ENCODE measurements around the gene CGB1. TPM values are rescaled to one million over a fixed set of nuclear protein-coding genes. Genes with fewer than 3 reads are reported as not detected.
A peak's percentile ranks its signal among the peaks of the same experiment; 100 is the strongest.

CGB1 gene
- polyA plus RNA-seq, 3 donors, result not detected

DNA sequence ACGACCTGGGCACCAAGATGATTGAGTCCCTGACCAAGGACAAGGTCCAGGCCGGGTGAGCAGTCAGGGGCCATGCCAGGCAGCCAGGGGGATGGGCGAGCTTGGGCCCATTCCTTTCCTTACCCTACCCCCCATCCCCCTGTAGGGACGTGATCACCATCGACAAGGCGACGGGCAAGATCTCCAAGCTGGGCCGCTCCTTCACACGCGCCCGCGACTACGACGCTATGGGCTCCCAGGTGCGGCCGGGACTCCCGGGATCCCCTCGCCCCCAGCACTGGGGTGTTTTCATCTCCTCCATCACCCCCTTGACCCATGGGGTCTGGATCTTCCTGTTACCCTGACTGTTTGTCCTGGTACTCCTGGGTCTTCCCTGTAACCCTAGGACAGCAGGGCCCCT lies 26.9 kb downstream of the CGB1 start:
- no peak for DNase-seq (ENCODE audit: extremely low read depth in 1 of 11, low read depth in 9 of 11, low spot score in 4 of 11)

DNA sequence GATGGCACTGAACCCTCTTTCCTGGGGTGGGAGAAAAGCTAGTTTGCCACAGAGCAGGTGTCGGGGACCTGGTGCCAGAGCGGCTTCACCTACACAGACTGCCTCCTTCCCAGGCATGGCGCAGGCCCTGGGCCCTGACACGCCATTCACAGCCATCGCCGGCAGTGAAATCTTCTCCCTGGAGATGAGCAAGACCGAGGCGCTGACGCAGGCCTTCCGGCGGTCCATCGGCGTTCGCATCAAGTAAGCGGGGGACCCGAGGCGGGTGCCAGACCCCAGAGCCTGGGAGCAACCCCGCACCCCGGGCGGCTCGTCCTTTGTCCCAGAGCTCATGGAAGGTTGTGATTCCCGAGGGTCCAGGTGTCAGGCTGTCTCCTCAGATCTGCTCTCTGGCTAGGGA lies 29.8 kb downstream of the CGB1 start:
- DNase-seq (ENCODE audit: extremely low read depth in 1 of 11, low read depth in 9 of 11, low spot score in 4 of 11), result no peak

DNA sequence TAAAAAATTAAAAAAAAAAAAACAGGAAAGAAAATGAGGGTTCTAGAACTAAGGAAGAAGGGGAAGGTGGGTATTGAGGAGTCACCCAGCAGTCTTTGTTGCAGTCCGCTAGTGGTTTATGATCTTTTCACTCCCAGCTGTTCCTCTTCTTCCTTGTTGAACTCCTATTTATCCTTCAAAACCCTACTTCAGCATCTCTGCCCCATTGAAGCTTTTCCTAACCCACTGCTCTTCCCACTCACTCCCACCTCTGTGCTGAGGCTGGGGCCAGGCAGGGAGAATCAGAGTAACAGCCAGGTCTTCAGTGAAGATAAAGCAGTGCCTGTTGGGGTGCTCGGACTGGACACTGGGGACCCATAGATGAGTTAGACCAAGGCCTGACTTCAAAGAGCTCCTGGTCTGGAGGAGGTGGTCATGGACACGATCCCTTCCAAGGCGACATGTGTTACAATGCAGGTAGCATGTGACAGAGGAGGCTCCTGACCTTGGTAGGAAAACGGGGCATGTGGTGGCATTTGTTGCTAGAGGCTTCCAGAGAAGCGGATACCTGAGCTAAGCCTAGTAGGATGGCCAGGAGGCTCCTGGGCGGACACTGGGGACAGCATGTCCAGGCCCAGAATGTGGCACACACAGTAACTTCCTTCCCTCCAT lies 31.6 kb downstream of the CGB1 start:
- DNase-seq (ENCODE audit: extremely low read depth in 1 of 11, low read depth in 9 of 11, low spot score in 4 of 11), result no peak

DNA sequence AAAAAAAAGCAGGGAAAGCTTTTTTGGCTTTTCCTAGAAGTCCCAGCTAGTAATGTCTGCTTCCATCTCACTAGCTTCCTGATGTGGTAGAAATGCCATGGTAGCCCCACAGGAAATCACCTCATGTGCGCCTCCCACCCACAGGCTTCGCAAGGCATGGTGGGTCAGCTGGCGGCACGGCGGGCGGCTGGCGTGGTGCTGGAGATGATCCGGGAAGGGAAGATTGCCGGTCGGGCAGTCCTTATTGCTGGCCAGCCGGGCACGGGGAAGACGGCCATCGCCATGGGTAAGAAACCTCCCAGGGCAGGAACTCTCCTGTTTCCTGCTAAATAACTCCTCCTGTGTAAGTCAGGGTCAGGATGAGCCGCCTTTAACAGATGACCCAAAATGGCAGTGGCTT lies 32.6 kb downstream of the CGB1 start:
- DNase-seq (ENCODE audit: extremely low read depth in 1 of 11, low read depth in 9 of 11, low spot score in 4 of 11), result no peak

DNA sequence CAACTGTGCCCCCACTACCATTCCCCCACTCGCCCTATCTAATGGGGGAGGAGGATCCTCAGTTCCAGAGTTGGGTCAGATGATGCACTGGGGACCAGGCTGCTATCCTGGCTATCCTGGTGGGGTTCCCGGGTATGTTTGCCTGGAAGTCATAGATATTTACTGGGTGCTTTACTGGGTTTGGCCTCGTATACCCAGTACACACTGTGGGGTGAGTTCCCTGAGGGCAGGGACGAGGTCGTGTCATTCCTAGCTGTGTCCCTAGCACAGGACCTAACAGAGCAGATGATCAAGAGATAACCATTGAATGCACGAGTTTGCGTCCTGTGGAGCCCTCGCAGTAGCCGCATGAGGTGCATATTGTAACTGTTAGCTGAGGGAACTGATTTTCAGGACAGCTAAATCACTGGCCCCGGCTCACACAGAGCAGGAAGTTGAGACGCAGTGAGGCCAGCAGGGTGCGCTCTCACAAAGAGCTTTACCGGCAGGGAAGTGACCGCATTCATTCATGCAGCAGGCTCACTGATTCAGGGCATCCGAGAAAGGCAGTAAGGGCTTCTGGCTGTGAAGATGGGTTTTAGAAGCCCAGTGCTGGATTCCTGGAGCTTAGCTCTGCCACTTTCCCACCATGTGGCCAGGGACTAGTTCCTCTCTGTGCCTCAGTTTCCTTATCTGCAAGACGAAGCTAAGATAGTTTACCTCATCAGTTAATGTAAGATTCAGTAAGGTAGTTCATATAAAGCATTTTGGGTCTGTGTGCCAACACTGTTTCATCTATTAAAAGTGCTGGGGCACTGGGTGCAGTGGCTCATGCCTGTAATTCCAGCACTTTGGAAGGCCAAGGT lies 37.0 kb downstream of the CGB1 start:
- peak in 1 of 11 donors; percentile 52 for DNase-seq (ENCODE audit: extremely low read depth in 1 of 11, low read depth in 9 of 11, low spot score in 4 of 11)

DNA sequence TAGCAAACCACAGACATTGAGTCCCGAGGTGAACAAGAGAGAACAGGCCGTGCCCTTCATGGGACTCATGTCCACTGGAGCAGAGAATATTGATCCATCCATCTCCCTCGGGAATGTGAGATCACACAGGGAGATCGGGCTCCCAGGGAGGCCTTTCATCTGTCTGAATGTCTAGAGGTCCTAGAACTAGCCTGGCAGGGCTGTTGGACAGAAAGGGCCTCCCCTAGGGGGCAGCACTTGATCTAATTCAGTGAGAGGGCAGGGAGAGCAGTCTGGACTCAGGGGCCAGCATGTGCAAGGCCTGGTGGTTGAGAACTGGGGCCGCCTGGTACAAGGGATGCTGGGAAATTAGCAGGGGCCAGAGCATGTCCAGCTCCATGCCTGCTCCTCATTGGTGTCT lies 38.7 kb downstream of the CGB1 start:
- no peak for DNase-seq (ENCODE audit: extremely low read depth in 1 of 11, low read depth in 9 of 11, low spot score in 4 of 11)

DNA sequence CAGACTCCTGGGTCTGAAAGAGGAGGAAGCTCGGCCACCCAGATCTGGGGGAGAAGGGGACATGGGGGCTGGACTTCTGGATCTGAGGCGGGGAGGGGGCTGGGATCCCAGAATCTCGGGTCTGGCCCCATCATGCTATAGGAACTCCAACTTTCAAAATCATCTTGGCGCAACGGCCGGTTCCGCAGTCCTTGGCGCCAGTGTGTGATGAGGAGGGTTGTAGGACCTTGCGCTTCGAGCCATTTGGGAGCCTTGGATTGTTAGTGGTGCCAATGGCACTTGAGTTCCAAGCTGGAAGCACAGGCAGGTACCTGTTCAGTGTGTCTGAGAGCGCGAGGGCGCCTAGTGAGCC lies 42.7 kb downstream of the CGB1 start:
- DNase-seq (ENCODE audit: extremely low read depth in 1 of 11, low read depth in 9 of 11, low spot score in 4 of 11), result no peak

DNA sequence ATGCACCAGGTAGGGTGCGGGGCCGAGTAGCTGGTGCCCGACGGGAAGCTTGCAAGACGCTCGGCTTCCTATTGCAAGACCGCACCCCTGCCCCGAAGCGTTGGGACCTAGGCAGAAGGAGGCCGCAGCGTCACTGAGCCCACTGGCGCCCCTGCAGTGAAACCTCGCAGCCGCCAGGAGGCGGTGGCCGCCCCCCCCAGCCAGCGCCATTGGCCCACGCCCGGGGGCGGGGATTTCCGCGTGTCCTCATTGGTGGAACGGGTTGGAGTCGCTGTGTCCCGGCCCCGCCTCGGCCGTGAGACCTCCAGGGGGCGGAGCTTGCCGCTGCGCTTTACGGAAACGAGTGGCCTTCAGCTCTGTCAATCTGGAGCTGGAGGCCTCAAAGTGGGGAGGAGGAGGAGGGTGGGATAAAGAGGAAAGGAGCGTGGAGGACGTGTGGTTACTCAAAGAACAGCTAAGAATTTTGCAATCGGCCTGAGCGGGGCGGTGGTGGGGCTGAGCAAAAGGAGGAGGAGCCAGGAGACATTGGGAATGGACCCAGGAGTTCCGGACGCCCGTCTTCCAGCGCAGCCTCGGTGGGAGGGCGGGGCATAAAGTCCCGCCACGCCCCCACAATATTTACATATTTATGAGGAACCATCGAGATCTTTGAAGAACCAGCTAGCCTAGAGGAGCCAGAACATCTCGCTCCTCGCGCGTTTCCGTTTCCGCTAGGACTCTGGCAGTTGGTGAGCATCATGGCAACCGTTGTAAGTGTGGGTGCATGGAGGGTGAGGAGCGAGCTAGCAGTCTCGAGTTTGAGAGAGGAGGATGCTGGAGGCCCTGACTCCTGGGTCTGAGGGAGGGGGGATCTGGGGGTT lies 43.3 kb downstream of the CGB1 start, which contains the start of the genes GYS1 and RUVBL2:
Gene GYS1 (minus strand): TSS at position 135 of the 860 bp plus-strand sequence. CDS start 197 bp downstream, outside the sequence.
Gene RUVBL2 (plus strand): TSS at position 713 of the 860 bp plus-strand sequence. CDS start 25 bp downstream, at position 738.
- DNase-seq (ENCODE audit: extremely low read depth in 1 of 11, low read depth in 9 of 11, low spot score in 4 of 11), result peak; percentile 99 to 100 (median 99)

DNA sequence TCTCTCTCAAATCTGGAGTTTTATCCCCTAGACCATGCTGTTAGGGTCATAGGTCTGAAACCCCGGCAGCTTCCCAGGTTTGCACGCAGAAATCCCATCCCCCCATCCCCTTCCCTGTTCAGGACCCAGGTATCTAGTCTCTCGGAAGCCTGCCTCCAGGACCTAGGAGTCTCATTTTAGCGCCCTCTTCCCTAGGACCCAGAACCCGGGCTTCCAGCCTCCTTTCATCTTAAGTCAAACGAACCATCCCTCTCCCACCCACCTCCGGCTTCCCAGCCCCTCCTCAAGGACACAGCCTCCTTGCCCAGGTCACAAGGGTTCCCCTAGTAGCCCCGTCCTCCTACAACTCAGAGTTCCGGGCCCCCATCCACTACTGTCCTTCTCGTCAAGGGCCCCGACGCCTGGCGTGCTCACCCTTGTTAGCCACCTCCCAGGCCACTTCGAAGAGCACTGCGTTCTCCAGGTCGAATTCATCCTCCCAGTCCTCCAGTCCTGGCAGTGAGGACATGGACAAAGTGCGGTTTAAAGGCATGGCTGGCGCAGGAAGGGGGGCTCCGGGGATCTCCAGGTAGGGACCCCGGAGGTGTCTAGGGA lies 44.0 kb downstream of the CGB1 start:
- peak in 1 of 11 donors; percentile 31 for DNase-seq (ENCODE audit: extremely low read depth in 1 of 11, low read depth in 9 of 11, low spot score in 4 of 11)

DNA sequence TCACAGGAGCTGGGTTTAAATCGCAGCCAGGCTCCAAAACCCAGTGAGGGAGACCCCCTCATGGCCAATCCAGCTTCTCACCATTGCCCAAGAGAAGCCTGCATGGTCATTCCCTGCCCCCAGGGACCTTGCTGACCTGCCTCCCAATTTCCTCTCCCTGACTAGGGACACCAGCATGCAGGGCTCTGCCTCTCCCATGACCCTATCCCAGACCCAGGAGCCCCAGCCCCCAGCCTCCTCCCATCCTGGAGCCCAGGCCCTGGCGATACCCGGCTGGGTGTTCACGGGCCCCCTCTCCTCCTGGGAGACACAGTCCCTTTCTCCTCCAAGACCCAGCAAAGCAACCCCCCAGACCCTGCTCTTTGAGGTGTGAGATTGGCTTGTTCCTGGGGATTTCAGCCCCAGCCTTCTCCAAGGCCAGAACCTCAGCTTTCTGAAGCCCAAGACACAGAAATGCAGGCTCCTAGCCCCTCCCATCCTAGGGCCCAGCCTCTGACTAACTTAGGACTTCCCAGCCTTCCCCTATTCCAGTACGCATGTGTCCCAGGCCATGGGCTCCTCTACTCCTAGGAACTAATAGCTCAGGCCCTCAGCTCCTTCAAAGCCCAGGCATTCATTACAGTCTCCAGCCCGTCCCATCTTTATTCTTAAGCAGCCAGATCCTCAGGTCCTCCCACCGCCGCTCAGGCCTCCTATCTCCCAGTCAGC lies 44.7 kb downstream of the CGB1 start:
- peak in 5 of 11 donors; percentile 25 to 56 (median 48) for DNase-seq (ENCODE audit: extremely low read depth in 1 of 11, low read depth in 9 of 11, low spot score in 4 of 11)

DNA sequence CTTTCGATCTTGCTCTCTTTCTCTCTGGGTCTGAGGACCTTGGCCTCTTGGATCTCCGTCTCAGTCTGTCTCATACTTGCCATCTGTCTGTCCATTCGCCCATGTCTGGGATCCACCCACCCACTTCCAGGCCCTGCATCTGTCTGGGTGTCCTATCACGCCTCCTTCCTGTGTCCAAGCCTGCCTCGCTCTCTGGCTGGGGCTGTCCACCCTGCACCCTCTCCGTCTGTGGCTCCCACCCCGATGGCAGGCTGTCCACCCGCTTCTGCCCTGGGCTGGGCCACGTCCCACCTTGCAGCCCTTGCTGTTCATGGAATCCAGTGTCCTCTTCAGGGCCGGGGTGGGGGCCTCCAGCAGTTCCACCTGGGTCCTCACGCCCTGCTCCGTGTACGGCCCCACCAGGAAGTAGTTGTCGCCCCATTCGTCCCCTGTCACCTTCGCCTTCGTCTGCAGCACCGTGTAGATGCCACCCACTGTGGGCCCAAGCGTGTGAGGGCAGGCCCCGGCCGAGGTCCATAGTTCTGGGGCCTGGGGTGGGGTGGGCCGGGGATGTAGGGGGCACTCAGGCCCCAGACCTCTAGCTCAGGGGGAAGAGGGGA lies 45.6 kb downstream of the CGB1 start:
- DNase-seq (ENCODE audit: extremely low read depth in 1 of 11, low read depth in 9 of 11, low spot score in 4 of 11), result no peak

DNA sequence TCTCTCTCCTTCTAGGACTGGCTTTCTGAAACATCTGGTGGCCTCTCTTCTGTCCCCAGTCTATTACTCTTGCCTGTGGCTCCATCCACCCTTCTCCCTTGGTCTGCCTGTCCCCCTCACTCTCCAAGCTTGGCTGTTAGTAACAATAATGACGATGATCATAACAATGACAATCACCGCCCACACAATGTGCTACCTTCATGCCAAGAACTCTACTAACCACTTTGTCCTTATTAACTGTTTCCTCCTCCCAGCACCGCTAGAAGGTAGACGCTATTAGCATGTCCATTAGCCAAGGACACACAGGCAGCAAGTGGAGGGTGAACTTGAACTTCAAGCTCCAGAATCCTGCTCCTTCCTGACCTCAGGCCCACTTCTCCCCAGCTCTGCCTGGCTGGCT lies 46.3 kb downstream of the CGB1 start:
- no peak for DNase-seq (ENCODE audit: extremely low read depth in 1 of 11, low read depth in 9 of 11, low spot score in 4 of 11)

DNA sequence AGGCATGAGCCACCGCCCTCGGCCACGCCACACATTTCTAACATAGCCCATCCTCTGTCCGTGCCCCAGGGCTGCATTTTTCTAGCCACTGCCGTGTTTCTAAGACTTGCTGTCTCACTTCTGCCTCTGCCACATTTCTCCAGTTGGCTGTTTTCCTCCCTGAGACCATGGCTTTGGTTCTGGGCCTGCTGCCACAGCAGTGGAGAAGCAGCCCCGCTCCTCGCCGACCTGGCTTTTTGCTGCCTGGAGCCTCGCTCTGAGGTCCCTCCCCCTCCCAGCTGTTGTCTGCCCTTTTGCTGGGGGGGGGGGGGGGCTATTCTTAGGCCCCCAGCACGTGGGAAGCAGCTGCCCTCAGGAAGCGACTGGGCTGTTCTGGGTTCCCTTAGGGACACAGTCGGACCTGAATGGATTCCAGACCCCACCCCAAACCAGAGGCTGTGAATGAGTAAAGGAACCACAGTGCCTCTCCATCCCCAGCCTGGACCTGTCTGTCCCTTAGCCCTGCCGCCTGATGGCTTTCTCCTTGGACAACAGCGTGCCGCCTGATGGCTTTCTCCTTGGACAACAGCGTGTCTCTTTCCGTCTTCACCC lies 46.9 kb downstream of the CGB1 start:
- no peak for DNase-seq (ENCODE audit: extremely low read depth in 1 of 11, low read depth in 9 of 11, low spot score in 4 of 11)

DNA sequence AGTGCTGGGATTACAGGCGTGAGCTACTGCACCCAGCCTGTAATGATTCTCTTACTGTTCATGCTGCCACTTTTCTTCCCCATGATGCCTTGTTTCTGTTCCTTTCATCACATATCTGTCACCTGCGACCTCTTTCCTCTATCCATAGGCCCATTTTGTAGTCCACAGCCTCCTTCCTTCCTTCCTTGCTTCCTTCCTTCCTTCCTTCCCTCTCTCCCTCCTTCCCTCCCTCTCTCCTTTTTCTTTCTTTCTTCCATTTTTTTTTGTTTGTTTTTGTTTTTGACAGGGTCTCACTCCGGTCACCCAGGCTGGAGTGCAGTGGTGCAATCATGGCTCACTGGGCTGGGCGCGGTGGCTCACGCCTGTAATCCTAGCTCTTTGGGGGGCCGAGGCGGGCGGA lies 47.8 kb downstream of the CGB1 start:
- no peak for DNase-seq (ENCODE audit: extremely low read depth in 1 of 11, low read depth in 9 of 11, low spot score in 4 of 11)

DNA sequence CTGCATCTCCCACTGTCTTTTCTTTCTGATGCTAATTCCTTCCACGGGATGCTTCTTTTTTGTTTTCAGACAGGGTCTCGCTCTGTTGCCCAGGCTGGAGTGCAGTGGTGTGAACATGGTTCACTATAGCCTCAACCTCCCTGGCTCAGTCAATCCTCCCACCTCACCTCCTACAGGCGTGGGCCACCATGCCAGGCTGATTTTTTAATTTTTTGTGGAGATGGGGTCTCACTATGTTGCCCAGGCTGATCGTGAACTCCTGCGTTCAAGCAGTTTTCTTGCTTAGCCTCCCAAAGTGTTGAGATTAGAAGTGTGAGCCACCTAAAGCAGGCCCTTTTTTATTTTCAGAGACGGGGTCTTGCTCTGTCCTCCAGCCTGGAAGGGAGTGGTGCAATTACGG lies 48.4 kb downstream of the CGB1 start:
- DNase-seq (ENCODE audit: extremely low read depth in 1 of 11, low read depth in 9 of 11, low spot score in 4 of 11), result no peak

DNA sequence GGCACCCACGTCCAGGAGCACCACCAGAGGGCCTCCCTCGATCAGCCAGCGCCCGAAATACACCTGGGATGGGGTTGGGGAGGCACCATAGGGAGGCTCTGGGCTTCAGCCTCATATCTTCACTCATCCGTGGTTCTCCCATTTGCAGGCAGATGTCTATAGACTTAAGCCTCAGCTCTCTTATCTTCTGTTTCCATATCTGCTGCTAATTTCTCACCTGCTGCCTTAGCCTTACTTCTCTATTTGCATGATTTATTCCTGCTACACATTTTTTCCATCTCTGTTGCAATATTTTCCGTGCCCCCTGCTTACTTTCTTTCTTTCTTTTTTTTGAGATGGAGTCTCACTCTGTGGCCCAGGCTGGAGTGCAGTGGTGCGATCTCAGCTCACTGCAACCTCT lies 49.4 kb downstream of the CGB1 start:
- no peak for DNase-seq (ENCODE audit: extremely low read depth in 1 of 11, low read depth in 9 of 11, low spot score in 4 of 11)

DNA sequence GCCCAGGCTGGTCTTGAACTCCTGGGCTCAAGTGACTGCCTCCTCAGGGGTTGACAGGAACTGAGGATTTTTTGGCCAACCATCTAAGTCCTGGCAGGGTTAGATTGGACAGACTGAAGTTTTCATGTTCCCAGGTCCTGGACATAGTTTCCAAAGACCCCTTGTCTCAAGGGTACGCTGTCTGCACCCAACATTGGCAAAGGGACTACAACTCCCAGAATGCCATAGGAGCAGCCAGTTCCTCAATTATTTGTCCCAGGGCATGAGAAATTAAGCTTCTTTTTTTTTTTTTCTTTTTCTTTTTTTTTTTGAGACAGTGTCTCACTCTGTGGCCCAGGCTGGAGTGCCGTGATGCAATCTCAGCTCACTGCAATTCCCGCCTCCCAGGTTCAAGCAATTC lies 50.5 kb downstream of the CGB1 start:
- no peak for DNase-seq (ENCODE audit: extremely low read depth in 1 of 11, low read depth in 9 of 11, low spot score in 4 of 11)

DNA sequence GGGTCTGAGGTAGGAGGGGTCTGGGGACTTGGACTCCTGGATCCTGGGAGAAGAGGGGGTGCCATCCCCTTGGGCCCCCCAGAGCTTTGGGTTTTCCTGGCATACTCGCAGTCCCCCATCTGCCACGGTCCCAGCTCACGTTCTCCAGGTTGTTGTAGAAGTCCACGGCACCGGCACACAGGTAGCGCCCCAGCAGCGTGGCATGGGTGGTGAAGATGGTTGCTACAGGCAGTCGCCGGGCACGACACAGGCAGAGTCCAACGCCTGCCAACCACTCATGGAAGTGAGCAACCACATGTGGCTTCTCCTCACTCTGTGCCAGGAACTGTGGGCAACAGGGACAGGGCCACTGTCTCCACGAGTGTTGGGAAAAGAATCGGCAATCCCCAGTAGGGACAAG lies 51.0 kb downstream of the CGB1 start:
- no peak for DNase-seq (ENCODE audit: extremely low read depth in 1 of 11, low read depth in 9 of 11, low spot score in 4 of 11)

All from renal cortex interstitium (tissue), 11 donors.